GM12878 (cell line): ENCODE measurements around the gene FBXL17. TPM values are rescaled to one million over a fixed set of nuclear protein-coding genes. Genes with fewer than 3 reads are reported as not detected.

ENCODE experiments used
- ATAC-seq: fragments of 200-7000 bp; cut with Tn5 transposase; 3 replicates; pipeline ENCODE4 v1.9.1; 2020; ENCODE audit warnings: mild to moderate bottlenecking, moderate library complexity
- BruUV-seq: library from RNA; stranded (reverse); fragments of 400-500 nt; replicated peaks from 2 replicates; lab custom pipeline; 2021; lab: Mats Ljungman, UMichigan
- CTCF ChIA-PET: fragments of 300-600 bp; sonication (Branson Sonifier 250); formaldehyde crosslinking; extraction: SDS; loops from one replicate; lab custom pipeline; 2021; ENCODE audit warnings: inconsistent platforms; lab: Yijun Ruan, JAX
- POLR2A ChIA-PET: fragments of 350-600 bp; formaldehyde crosslinking; extraction: SDS; loops from one replicate; lab custom pipeline; 2021; ENCODE audit warnings: inconsistent platforms; lab: Charles Lee
- RAD21 ChIA-PET: fragments of 300-600 bp; sonication (Branson Sonifier 250); formaldehyde crosslinking; loops from one replicate; lab custom pipeline; 2023; ENCODE audit warnings: antibody characterized with exemption; ENCODE audit not compliant: unreplicated experiment; lab: Charles Lee
- SMC1A ChIA-PET: fragments of 300-600 bp; sonication (Branson Sonifier 250); formaldehyde crosslinking; loops from one replicate; lab custom pipeline; 2023; ENCODE audit not compliant: unreplicated experiment, uncharacterized antibody; lab: Charles Lee
- DNase-seq: peaks from one replicate; pipeline ENCODE4 v3.0.0-alpha.2; 2011; ENCODE audit warnings: low read depth, low spot score
- FAIRE-seq: peaks from 3 replicates; lab custom pipeline; 2011; peaks lifted over from hg19 to GRCh38; lab: Jason Lieb, UNC
- H2AFZ ChIP-seq: 2 replicates; pipeline ENCODE4 v1.6.0; 2011; ENCODE audit warnings: low read depth, low read length, control low read depth; ENCODE audit not compliant: control insufficient read depth
- H3K27ac ChIP-seq: 2 replicates; pipeline ENCODE4 v1.5.1; 2011; ENCODE audit warnings: control low read depth; ENCODE audit not compliant: control insufficient read depth, insufficient read depth
- H3K27me3 ChIP-seq, 2 experiments: replicated peaks in 1 of 2; 2 replicates each; pipeline versions ENCODE4 v1.6.0 to v1.6.1; 2011; ENCODE audit warnings: low read length in 1 of 2; ENCODE audit not compliant: control insufficient read depth in 2 of 2, insufficient read depth in 2 of 2
- H3K36me3 ChIP-seq, 2 experiments: 2 replicates each; pipeline ENCODE4 v1.5.1; 2011; ENCODE audit warnings: low read length in 1 of 2; ENCODE audit not compliant: control insufficient read depth in 2 of 2, insufficient read depth in 2 of 2
- H3K4me1 ChIP-seq: 2 replicates; pipeline ENCODE4 v1.6.1; 2011; ENCODE audit warnings: mild to moderate bottlenecking, low read length, moderate library complexity, mixed read lengths; ENCODE audit not compliant: control insufficient read depth, insufficient read depth
- H3K4me2 ChIP-seq: 2 replicates; pipeline ENCODE4 v1.6.0; 2011; ENCODE audit warnings: control low read depth; ENCODE audit not compliant: control insufficient read depth, insufficient read depth
- H3K4me3 ChIP-seq: fragments of 200-600 bp; sonication (generic); 2 replicates; pipeline ENCODE4 v1.5.1; 2016
- H3K79me2 ChIP-seq: 2 replicates; pipeline ENCODE4 v1.6.0; 2011; ENCODE audit warnings: low read length; ENCODE audit not compliant: control insufficient read depth, insufficient read depth
- H3K9ac ChIP-seq: 2 replicates; pipeline ENCODE4 v1.8.0; 2011; ENCODE audit warnings: low read length, control low read depth, mixed read lengths; ENCODE audit not compliant: control insufficient read depth, insufficient read depth
- H3K9me3 ChIP-seq: replicated peaks from 3 replicates; pipeline ENCODE4 v1.5.1; 2011; ENCODE audit warnings: mild to moderate bottlenecking, low read length; ENCODE audit not compliant: control insufficient read depth, insufficient read depth
- H4K20me1 ChIP-seq: 2 replicates; pipeline ENCODE4 v1.6.0; 2011; ENCODE audit not compliant: control insufficient read depth, insufficient read depth
- BCLAF1 ChIP-seq: fragments of 450-650 bp; IDR thresholded peaks from 2 replicates; pipeline ENCODE4 v1.6.1; 2017; ENCODE audit warnings: antibody characterized with exemption, mild to moderate bottlenecking, moderate library complexity
- ELK1 ChIP-seq: IDR thresholded peaks from 2 replicates; pipeline ENCODE4 v1.6.1; 2012; ENCODE audit warnings: low read depth, low read length, improper control_type of control experiment
- IKZF2 ChIP-seq, 2 experiments: fragments of 450-650 bp; IDR thresholded peaks; 2 replicates each; pipeline ENCODE4 v1.6.1; 2017; ENCODE audit warnings: mild to moderate bottlenecking in 2 of 2, moderate library complexity in 2 of 2
- SIX5 ChIP-seq: IDR thresholded peaks from 2 replicates; pipeline ENCODE4 v1.6.1; 2011; ENCODE audit warnings: mild to moderate bottlenecking, low read depth, low read length, moderate library complexity; ENCODE audit not compliant: severe bottlenecking
- SMC3 ChIP-seq: IDR thresholded peaks from 2 replicates; pipeline ENCODE4 v1.6.1; 2011; ENCODE audit warnings: low read length, improper control_type of control experiment, borderline replicate concordance
- SREBF2 ChIP-seq: IDR thresholded peaks from 2 replicates; pipeline ENCODE4 v1.6.1; 2012; ENCODE audit warnings: mild to moderate bottlenecking, low read length
- USF1 ChIP-seq: IDR thresholded peaks from 2 replicates; pipeline ENCODE4 v1.6.1; 2011; ENCODE audit warnings: borderline replicate concordance, low read depth, mild to moderate bottlenecking, moderate library complexity, mixed read lengths, low read length; ENCODE audit not compliant: insufficient read depth; ENCODE audit errors: extremely low read length
- ZBTB4 ChIP-seq: fragments of 450-650 bp; formaldehyde crosslinking; IDR thresholded peaks from 2 replicates; pipeline ENCODE4 v1.4.0; 2022; ENCODE audit warnings: mild to moderate bottlenecking, moderate library complexity
- ZNF622 ChIP-seq: fragments of 450-650 bp; IDR thresholded peaks from 2 replicates; pipeline ENCODE4 v1.6.1; 2017; ENCODE audit warnings: mild to moderate bottlenecking, inconsistent platforms
- WGBS: methylation state at CpG from one replicate; pipeline ENCODE4 v1.1.6; 2016; ENCODE audit warnings: low lambda C conversion rate; ENCODE audit not compliant: insufficient replicate concordance, insufficient coverage; ENCODE audit errors: missing lambda C conversion rate; 5-methylcytosine and 5-hydroxymethylcytosine counted together
- in situ Hi-C: fragments of 300-500 bp; cut with MboI; formaldehyde crosslinking; loops from 9 replicates; pipeline ENCODE4 v1.14.3; 2018; ENCODE audit warnings: mixed read lengths
- intact Hi-C: fragments of 100-400 bp; cut with micrococcal nuclease; formaldehyde crosslinking; loops from one replicate; pipeline ENCODE4 v1.14.2; 2022; ENCODE audit not compliant: unreplicated experiment
- polyA plus RNA-seq, 11 experiments: library from polyadenylated mRNA; depleted of rRNA in 4 of 11; unstranded in 6 of 11; stranded (reverse) in 5 of 11; fragments of >200 nt; fragmentation: Nextera tagmentation in 4 of 11; fragmentation: Illumina TruSeq in 1 of 11; extraction: Ambion mirVana in 4 of 11; extraction: Trizol in 1 of 11; gene quantifications; 1 replicate in 1 of 11; 2 replicates in 10 of 11; pipeline versions ENCODE4 v1.2.1 to v1.2.3, GENCODE V29; 2011 to 2016; ENCODE audit warnings: inconsistent platforms in 2 of 11, missing spikeins in 2 of 11, low read depth in 1 of 11
- total RNA-seq, 4 experiments: library from RNA; depleted of rRNA in 3 of 4; stranded (reverse); fragments of >200 nt in 3 of 4; fragmentation: Illumina TruSeq in 1 of 4; extraction: Trizol in 1 of 4; gene quantifications; 2 replicates each; pipeline versions ENCODE4 v1.2.1 to v1.2.3, GENCODE V29; 2013 to 2021

The FBXL17 gene
- total and polyA plus RNA-seq, 10 of the 15 experiments (the other 5 are each of a cell fraction or from before 2014, with no cell fraction given): 0.88 to 9.0 (median 4.4) TPM

- no peaks in the 10 kb centered on the region for H3K79me2 ChIP-seq
- no peaks in the 10 kb centered on the region for H3K9me3 ChIP-seq
- ChIA-PET SMC1A (no interaction called here), RAD21 (no interaction called here), CTCF (no interaction called here), POLR2A (no interaction called here)
- no peak overlapping the region for H2AFZ ChIP-seq
- in situ Hi-C loops (no loop called here), intact Hi-C loops (no loop called here)
- WGBS: 93% methylated on average over 2 of the region's 2 CpGs
- no peak for TF ChIP-seq ELK1
- no peaks in the 10 kb centered on the region for H4K20me1 ChIP-seq
- no peaks in the 10 kb centered on the region for H3K36me3 ChIP-seq
- no peak overlapping the region for H3K27ac ChIP-seq
- no peak overlapping the region for H3K4me3 ChIP-seq
- ATAC-seq (no peak), DNase-seq (no peak), FAIRE-seq (no peak)
- BruUV-seq: no TSS peak
- H3K4me2 ChIP-seq: no peak overlapping the region
- H3K4me1 ChIP-seq: no peaks in the 10 kb centered on the region
- H3K27me3 ChIP-seq: no peaks in the 10 kb centered on the region
- H3K9ac ChIP-seq: no peak overlapping the region
Observed at GRCh38 chr5:108113950-108114349, 267.9 kb downstream of the FBXL17 start.

- Histone ChIP-seq H3K9ac (no peak overlapping the region), H3K4me2 (no peak overlapping the region), H3K27me3 (no peaks in the 10 kb centered on the region), H3K36me3 (no peaks in the 10 kb centered on the region), H4K20me1 (no peaks in the 10 kb centered on the region), H3K9me3 (no peaks in the 10 kb centered on the region), H2AFZ (no peak overlapping the region), H3K4me1 (no peaks in the 10 kb centered on the region), H3K27ac (no peak overlapping the region), H3K79me2 (no peaks in the 10 kb centered on the region), H3K4me3 (no peak overlapping the region)
- intact Hi-C loops (no loop called here), in situ Hi-C loops (no loop called here)
- no peak for ATAC-seq
- ChIA-PET POLR2A (no interaction called here), SMC1A (no interaction called here), CTCF (interaction anchor here (0.7 kb wide), 1 partner anchor 32 kb away, joined by 4 read pairs; no protein-coding TSS in a partner anchor), RAD21 (no interaction called here)
- FAIRE-seq: no peak
- no TSS peak for BruUV-seq
- WGBS: 94% methylated on average over 2 of the region's 2 CpGs
- no peak for DNase-seq
- TF ChIP-seq ZBTB4: no peak
- TF ChIP-seq USF1: no peak
- no peak for TF ChIP-seq ZNF622
- TF ChIP-seq IKZF2 (IDR thresholded peaks at IDR 0.05): no peak
- TF ChIP-seq SREBF2: no peak
- no peak for TF ChIP-seq SMC3
- TF ChIP-seq SIX5: no peak
- TF ChIP-seq BCLAF1: no peak
Observed at GRCh38 chr5:108111736-108112135, 270.2 kb downstream of the FBXL17 start.
